HEK293 (cell line): ENCODE results near the gene NAA80.
A peak's percentile ranks its signal among the peaks of the same experiment; 100 is the strongest.

Source experiments
- CTCF ChIA-PET: fragments of 350-600 bp; formaldehyde crosslinking; extraction: SDS; loops from one replicate; lab custom pipeline; 2021; ENCODE audit warnings: antibody characterized with exemption; lab: Yijun Ruan, JAX
- POLR2A ChIA-PET: fragments of 300-600 bp; formaldehyde crosslinking; extraction: SDS; loops from one replicate; lab custom pipeline; 2020; ENCODE audit warnings: antibody characterized with exemption, inconsistent platforms; lab: Yijun Ruan, JAX
- H3K27ac ChIP-seq: fragments of 200-500 bp; sonication (Bioruptor generic); 2 replicates; pipeline ENCODE4 v1.5.1; 2014; ENCODE audit warnings: low read depth, low read length, control low read depth, inconsistent platforms; ENCODE audit errors: extremely low read depth
- H3K36me3 ChIP-seq, 2 experiments: fragments of 200-500 bp in 1 of 2; sonication (Bioruptor generic) in 1 of 2; 1 replicate in 1 of 2; 2 replicates in 1 of 2; pipeline ENCODE4 v1.5.1; 2014 to 2017; ENCODE audit warnings: inconsistent platforms in 2 of 2, low read length in 2 of 2; ENCODE audit not compliant: control insufficient read depth in 2 of 2, insufficient read depth in 1 of 2
- H3K4me1 ChIP-seq: fragments of 200-500 bp; sonication (Bioruptor generic); 2 replicates; pipeline ENCODE4 v1.5.1; 2014; ENCODE audit warnings: mild to moderate bottlenecking, low read length, inconsistent platforms; ENCODE audit not compliant: control insufficient read depth, insufficient read depth
- H3K4me3 ChIP-seq: 2 replicates; pipeline ENCODE4 v1.5.1; 2011; ENCODE audit warnings: low read depth, mild to moderate bottlenecking, control low read depth, low read length, moderate library complexity
- H3K9me3 ChIP-seq: fragments of 200-500 bp; sonication (Bioruptor generic); 2 replicates; pipeline ENCODE4 v1.5.1; 2014; ENCODE audit warnings: low read depth, low read length, inconsistent platforms; ENCODE audit not compliant: control insufficient read depth, insufficient read depth
- IKZF3 ChIP-seq: fragments of 450-650 bp; IDR thresholded peaks from 2 replicates; pipeline ENCODE4 v1.5.0; 2018; ENCODE audit warnings: missing biosample characterization, mild to moderate bottlenecking, missing genetic modification characterization, moderate library complexity
- KLF1 ChIP-seq: fragments of 450-650 bp; formaldehyde crosslinking; IDR thresholded peaks from 2 replicates; pipeline ENCODE4 v1.5.1; 2016; ENCODE audit warnings: missing biosample characterization, missing genetic modification characterization
- ZFP3 ChIP-seq: fragments of 450-650 bp; formaldehyde crosslinking; IDR thresholded peaks from 2 replicates; pipeline ENCODE4 v1.5.1; 2016; ENCODE audit warnings: low read depth, missing biosample characterization, missing genetic modification characterization
- ZFP69B ChIP-seq: fragments of 450-650 bp; formaldehyde crosslinking; IDR thresholded peaks from 2 replicates; pipeline ENCODE4 v1.5.1; 2016; ENCODE audit warnings: missing biosample characterization, missing genetic modification characterization
- ZIC2 ChIP-seq: fragments of 450-650 bp; formaldehyde crosslinking; IDR thresholded peaks from 2 replicates; pipeline ENCODE4 v1.5.1; 2016; ENCODE audit warnings: missing biosample characterization, missing genetic modification characterization
- ZNF155 ChIP-seq: fragments of 450-650 bp; formaldehyde crosslinking; IDR thresholded peaks from 2 replicates; pipeline ENCODE4 v1.5.1; 2016; ENCODE audit warnings: missing biosample characterization, missing genetic modification characterization
- ZNF184 ChIP-seq: fragments of 450-650 bp; IDR thresholded peaks from 2 replicates; pipeline ENCODE4 v1.5.1; 2018; ENCODE audit warnings: missing biosample characterization, mild to moderate bottlenecking, missing genetic modification characterization
- ZNF610 ChIP-seq: fragments of 450-650 bp; formaldehyde crosslinking; IDR thresholded peaks from 2 replicates; pipeline ENCODE4 v1.5.1; 2016; ENCODE audit warnings: missing biosample characterization, missing genetic modification characterization, borderline replicate concordance
- ZNF629 ChIP-seq: fragments of 450-650 bp; formaldehyde crosslinking; IDR thresholded peaks from 2 replicates; pipeline ENCODE4 v1.5.1; 2017; ENCODE audit warnings: missing biosample characterization, missing genetic modification characterization
- ZXDB ChIP-seq: fragments of 450-650 bp; formaldehyde crosslinking; IDR thresholded peaks from 2 replicates; pipeline ENCODE4 v1.5.1; 2016; ENCODE audit warnings: missing biosample characterization, missing genetic modification characterization
- TF ChIP-seq, protein P1 (sequence below): fragments of 450-650 bp; formaldehyde crosslinking; IDR thresholded peaks from 2 replicates; pipeline ENCODE4 v1.5.1; 2016; ENCODE audit warnings: missing biosample characterization, missing genetic modification characterization, low read depth
- TF ChIP-seq, protein P2 (sequence below): fragments of 450-650 bp; formaldehyde crosslinking; IDR thresholded peaks from 2 replicates; pipeline ENCODE4 v1.5.1; 2016; ENCODE audit warnings: missing biosample characterization, missing genetic modification characterization
- TF ChIP-seq, protein P3 (sequence below): fragments of 450-650 bp; formaldehyde crosslinking; IDR thresholded peaks from 2 replicates; pipeline ENCODE4 v1.5.1; 2016; ENCODE audit warnings: missing biosample characterization, missing genetic modification characterization

The NAA80 gene

DNA sequence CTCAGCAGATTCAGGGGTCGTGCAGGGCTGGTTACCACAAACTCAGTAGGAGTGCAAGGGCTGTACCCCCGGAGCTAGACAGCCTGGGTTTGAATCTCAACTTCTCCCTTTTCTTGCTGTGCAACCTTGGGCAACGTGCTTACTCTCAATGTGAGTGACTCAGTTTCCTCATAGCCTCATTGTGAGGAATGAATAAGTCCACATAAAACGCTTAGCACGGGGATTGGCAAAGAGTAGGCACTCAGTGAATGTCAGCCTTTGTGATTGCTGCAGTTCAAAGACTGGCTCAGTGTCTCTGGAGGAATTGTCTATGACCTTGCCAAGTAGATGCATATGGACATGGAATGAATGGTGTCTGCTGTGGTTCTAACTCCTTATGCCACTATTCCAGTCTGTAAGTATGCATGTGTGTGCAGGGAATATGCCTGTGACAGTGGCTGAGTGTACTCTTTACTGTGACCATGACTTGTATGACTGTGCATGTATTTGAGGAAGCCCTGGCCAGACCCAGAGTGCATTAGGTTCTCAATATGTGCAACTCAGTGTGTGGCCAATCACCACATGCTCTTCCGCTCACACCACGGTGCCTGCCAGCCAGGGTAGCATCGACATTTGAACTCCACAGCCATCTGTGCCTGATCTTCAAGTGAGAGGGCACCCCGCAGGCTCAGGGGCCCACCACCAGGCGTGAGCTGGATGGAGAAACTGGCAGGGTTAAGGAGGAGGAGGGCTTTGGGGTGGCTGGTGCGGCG lies 900 bp upstream of the NAA80 start:
- Histone ChIP-seq H3K27ac (peak overlapping the region; percentile 51), H3K9me3 (no peaks in the 10 kb centered on the region), H3K4me1 (no peaks in the 10 kb centered on the region), H3K4me3 (peak overlapping the region; percentile 36), H3K36me3 (peaks cover 0 to 4% of the 10 kb centered on the region in 2 experiments; a peak in 1 of 3 replicates)
- ChIA-PET CTCF (interaction anchor here (0.6 to 2.0 kb wide), 4 partner anchors 17 to 125 kb away, joined by 3 to 7 read pairs (median 4); no protein-coding TSS in a partner anchor), POLR2A (interaction anchor here (0.6 to 2.2 kb wide), 16 partner anchors 8 to 269 kb away, joined by 3 to 34 read pairs (median 4); partner anchors contain the start of genes CYB561D2, GNAI2, HEMK1 and LSMEM2)
- peak; percentile 82 for TF ChIP-seq ZIC2 (tag by site-specific recombination)
- no peak for TF ChIP-seq ZXDB
- TF ChIP-seq, all 188 proteins: peak for 1

DNA sequence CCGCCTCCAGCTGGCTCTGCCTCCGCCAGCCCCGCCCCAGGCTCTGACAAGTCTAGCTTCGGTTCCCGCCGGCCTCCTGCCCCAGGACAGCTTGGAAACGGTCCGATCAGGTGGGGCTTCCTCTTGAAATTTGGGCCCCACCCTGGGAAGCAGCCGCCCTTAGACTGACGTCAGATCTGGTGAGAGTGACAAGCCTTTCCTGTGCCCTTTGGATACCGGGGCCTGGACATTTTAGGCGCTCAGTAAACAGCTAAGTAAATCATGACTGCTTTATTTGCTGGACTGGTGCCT lies 378 bp upstream of the NAA80 start:
- ChIA-PET POLR2A (interaction anchor here (0.6 to 2.2 kb wide), 17 partner anchors 9 to 269 kb away, joined by 3 to 34 read pairs (median 4); partner anchors contain the start of genes CYB561D2, GNAI2, HEMK1 and LSMEM2), CTCF (interaction anchor here (0.6 to 2.0 kb wide), 4 partner anchors 18 to 125 kb away, joined by 3 to 7 read pairs (median 4); no protein-coding TSS in a partner anchor)
- H3K4me3 ChIP-seq: peak overlapping the region; percentile 36
- peak overlapping the region; percentile 51 for H3K27ac ChIP-seq
- no peaks in the 10 kb centered on the region for H3K9me3 ChIP-seq
- no peaks in the 10 kb centered on the region for H3K4me1 ChIP-seq
- peaks cover 0 to 4% of the 10 kb centered on the region in 2 experiments; a peak in 1 of 3 replicates for H3K36me3 ChIP-seq
- TF ChIP-seq, protein P1, sequence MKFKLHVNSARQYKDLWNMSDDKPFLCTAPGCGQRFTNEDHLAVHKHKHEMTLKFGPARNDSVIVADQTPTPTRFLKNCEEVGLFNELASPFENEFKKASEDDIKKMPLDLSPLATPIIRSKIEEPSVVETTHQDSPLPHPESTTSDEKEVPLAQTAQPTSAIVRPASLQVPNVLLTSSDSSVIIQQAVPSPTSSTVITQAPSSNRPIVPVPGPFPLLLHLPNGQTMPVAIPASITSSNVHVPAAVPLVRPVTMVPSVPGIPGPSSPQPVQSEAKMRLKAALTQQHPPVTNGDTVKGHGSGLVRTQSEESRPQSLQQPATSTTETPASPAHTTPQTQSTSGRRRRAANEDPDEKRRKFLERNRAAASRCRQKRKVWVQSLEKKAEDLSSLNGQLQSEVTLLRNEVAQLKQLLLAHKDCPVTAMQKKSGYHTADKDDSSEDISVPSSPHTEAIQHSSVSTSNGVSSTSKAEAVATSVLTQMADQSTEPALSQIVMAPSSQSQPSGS: 0 out of 2 replicates have a peak, but pooled peaks have one; percentile 22
- TF ChIP-seq KLF1 (tag by site-specific recombination): peak; percentile 83
- no peak for TF ChIP-seq ZFP3 (tag by site-specific recombination)
- TF ChIP-seq IKZF3 (tag by site-specific recombination): 0 out of 2 replicates have a peak, but pooled peaks have one; percentile 21
- TF ChIP-seq, protein P2, sequence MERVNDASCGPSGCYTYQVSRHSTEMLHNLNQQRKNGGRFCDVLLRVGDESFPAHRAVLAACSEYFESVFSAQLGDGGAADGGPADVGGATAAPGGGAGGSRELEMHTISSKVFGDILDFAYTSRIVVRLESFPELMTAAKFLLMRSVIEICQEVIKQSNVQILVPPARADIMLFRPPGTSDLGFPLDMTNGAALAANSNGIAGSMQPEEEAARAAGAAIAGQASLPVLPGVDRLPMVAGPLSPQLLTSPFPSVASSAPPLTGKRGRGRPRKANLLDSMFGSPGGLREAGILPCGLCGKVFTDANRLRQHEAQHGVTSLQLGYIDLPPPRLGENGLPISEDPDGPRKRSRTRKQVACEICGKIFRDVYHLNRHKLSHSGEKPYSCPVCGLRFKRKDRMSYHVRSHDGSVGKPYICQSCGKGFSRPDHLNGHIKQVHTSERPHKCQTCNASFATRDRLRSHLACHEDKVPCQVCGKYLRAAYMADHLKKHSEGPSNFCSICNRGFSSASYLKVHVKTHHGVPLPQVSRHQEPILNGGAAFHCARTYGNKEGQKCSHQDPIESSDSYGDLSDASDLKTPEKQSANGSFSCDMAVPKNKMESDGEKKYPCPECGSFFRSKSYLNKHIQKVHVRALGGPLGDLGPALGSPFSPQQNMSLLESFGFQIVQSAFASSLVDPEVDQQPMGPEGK (tag by site-specific recombination): peak; percentile 71
- TF ChIP-seq, protein P3, sequence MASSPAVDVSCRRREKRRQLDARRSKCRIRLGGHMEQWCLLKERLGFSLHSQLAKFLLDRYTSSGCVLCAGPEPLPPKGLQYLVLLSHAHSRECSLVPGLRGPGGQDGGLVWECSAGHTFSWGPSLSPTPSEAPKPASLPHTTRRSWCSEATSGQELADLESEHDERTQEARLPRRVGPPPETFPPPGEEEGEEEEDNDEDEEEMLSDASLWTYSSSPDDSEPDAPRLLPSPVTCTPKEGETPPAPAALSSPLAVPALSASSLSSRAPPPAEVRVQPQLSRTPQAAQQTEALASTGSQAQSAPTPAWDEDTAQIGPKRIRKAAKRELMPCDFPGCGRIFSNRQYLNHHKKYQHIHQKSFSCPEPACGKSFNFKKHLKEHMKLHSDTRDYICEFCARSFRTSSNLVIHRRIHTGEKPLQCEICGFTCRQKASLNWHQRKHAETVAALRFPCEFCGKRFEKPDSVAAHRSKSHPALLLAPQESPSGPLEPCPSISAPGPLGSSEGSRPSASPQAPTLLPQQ (tag by site-specific recombination): peak; percentile 87
- TF ChIP-seq ZNF155: no peak
- TF ChIP-seq ZNF610 (tag by site-specific recombination): no peak
- TF ChIP-seq ZFP69B (tag by site-specific recombination): peak; percentile 89
- 0 out of 2 replicates have a peak, but pooled peaks have one; percentile 61 for TF ChIP-seq ZNF629 (tag by site-specific recombination)
- 0 out of 2 replicates have a peak, but pooled peaks have one; percentile 54 for TF ChIP-seq ZNF184
